ENCODE data around the gene TRIM2. TPM values are rescaled to one million over a fixed set of nuclear protein-coding genes. Genes with fewer than 3 reads are reported as not detected.

TRIM2 gene
- total RNA-seq, 1 experiment from 2014 or later, result 93.2 TPM

DNA sequence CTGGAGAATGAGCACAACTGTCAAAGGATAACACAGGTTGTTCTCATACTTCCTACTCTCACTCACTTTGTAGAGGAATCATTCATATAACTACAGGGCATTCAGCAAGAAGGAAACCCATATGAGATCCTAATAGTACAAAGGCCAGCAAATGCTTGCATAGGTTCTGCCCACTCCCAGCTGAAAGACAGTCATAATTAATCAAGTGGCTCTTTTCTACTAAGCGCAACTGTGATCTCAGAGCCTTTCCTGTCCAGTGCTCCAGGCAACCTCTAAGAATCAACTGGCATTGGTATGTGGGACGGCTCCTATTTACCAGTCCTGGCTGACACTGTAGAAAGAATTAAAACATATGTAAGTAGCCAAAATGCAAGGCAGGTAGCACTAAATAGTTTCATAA lies 121.3 kb downstream of the TRIM2 start:
- intact Hi-C loops (cut with micrococcal nuclease; ENCODE audit: unreplicated experiment), result no loop called here
- DNase-seq (ENCODE audit: low spot score), result no peak
- Histone ChIP-seq H3K27me3 (replicated peaks; ENCODE audit: insufficient read depth, low read depth, low read length, poor library complexity) (no peaks in the 10 kb centered on the region), H3K9me3 (ENCODE audit: low read depth, low read length, poor library complexity, severe bottlenecking) (no peaks in the 10 kb centered on the region), H3K4me1 (ENCODE audit: insufficient read depth, low read length, poor library complexity, severe bottlenecking) (no peaks in the 10 kb centered on the region), H3K27ac (ENCODE audit: low read depth, low read length, poor library complexity, severe bottlenecking) (no peak overlapping the region), H3K36me3 (ENCODE audit: insufficient read depth, low read length, poor library complexity, severe bottlenecking) (peaks cover 40% of the 10 kb centered on the region), H3K4me3 (ENCODE audit: low read depth, low read length, poor library complexity, severe bottlenecking) (no peak overlapping the region)
- POLR2A ChIA-PET (ENCODE audit: low non-redundant PET), result no interaction called here
- TF ChIP-seq EZH2 (IDR thresholded peaks at IDR 0.05; ENCODE audit: borderline replicate concordance, low read depth, low read length, poor library complexity, severe bottlenecking), result no peak
- TF ChIP-seq, protein P1, sequence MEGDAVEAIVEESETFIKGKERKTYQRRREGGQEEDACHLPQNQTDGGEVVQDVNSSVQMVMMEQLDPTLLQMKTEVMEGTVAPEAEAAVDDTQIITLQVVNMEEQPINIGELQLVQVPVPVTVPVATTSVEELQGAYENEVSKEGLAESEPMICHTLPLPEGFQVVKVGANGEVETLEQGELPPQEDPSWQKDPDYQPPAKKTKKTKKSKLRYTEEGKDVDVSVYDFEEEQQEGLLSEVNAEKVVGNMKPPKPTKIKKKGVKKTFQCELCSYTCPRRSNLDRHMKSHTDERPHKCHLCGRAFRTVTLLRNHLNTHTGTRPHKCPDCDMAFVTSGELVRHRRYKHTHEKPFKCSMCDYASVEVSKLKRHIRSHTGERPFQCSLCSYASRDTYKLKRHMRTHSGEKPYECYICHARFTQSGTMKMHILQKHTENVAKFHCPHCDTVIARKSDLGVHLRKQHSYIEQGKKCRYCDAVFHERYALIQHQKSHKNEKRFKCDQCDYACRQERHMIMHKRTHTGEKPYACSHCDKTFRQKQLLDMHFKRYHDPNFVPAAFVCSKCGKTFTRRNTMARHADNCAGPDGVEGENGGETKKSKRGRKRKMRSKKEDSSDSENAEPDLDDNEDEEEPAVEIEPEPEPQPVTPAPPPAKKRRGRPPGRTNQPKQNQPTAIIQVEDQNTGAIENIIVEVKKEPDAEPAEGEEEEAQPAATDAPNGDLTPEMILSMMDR (conservative IDR thresholded peaks at IDR 0.05; ENCODE audit: low read depth, low read length), result no peak
- CTCF ChIA-PET, result no interaction called here
- no TSS peak for BruUV-seq (replicated peaks)

DNA sequence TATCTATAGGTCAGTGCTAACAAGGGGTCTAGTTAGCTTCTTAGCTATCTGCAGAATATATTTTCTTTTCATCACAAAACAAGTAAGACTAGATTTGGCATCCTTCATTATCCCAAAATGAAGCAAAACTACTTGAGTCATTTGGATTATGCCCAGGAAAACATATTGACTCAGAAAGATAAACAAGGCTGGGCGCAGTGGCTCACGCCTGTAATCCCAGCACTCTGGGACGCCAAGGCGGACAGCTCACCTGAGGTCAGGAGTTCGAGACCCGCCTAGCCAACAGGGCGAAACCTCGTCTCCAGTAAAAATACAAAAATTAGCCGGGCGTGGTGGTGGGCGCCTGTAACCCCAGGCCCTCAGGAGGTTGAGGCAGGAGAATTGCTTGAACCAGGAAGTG lies 122.3 kb downstream of the TRIM2 start:
- intact Hi-C loops (cut with micrococcal nuclease; ENCODE audit: unreplicated experiment), result no loop called here
- H3K36me3 ChIP-seq (ENCODE audit: insufficient read depth, low read length, poor library complexity, severe bottlenecking), result peaks cover 33% of the 10 kb centered on the region
- no peak for TF ChIP-seq EZH2 (IDR thresholded peaks at IDR 0.05; ENCODE audit: borderline replicate concordance, low read depth, low read length, poor library complexity, severe bottlenecking)
- TF ChIP-seq, protein P1 (conservative IDR thresholded peaks at IDR 0.05; ENCODE audit: low read depth, low read length), result no peak
- DNase-seq (ENCODE audit: low spot score), result no peak
- ChIA-PET POLR2A (ENCODE audit: low non-redundant PET) (interaction anchor here (0.7 kb wide), 1 partner anchor 25 kb away, joined by 13 read pairs; no protein-coding TSS in a partner anchor), CTCF (no interaction called here)
- no peaks in the 10 kb centered on the region for H3K9me3 ChIP-seq (ENCODE audit: low read depth, low read length, poor library complexity, severe bottlenecking)
- H3K4me3 ChIP-seq (ENCODE audit: low read depth, low read length, poor library complexity, severe bottlenecking), result no peak overlapping the region
- H3K27ac ChIP-seq (ENCODE audit: low read depth, low read length, poor library complexity, severe bottlenecking), result no peak overlapping the region
- H3K27me3 ChIP-seq (replicated peaks; ENCODE audit: insufficient read depth, low read depth, low read length, poor library complexity), result no peaks in the 10 kb centered on the region
- H3K4me1 ChIP-seq (ENCODE audit: insufficient read depth, low read length, poor library complexity, severe bottlenecking), result no peaks in the 10 kb centered on the region
- BruUV-seq (replicated peaks), result no TSS peak

DNA sequence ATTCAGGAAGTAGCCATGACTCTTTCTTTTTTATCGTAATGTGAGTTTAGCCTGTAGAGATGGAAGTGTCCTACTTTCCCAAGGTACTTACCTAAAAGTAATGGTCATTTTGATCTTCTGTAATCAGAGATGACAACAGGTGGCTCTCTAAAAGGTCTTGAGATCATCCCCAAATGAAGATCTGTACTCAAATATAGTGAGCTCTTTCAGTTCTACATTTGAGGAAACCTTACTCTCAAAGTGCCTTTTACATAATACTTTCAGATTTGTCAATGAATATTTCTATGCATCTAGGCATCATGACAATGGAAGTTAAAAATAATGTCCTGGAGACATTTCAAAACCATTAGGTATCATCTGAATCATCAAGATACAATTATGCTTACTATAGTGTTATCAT lies 123.0 kb downstream of the TRIM2 start:
- no peak for TF ChIP-seq EZH2 (IDR thresholded peaks at IDR 0.05; ENCODE audit: borderline replicate concordance, low read depth, low read length, poor library complexity, severe bottlenecking)
- TF ChIP-seq, protein P1 (conservative IDR thresholded peaks at IDR 0.05; ENCODE audit: low read depth, low read length), result no peak
- Histone ChIP-seq H3K4me3 (ENCODE audit: low read depth, low read length, poor library complexity, severe bottlenecking) (no peak overlapping the region), H3K9me3 (ENCODE audit: low read depth, low read length, poor library complexity, severe bottlenecking) (no peaks in the 10 kb centered on the region), H3K4me1 (ENCODE audit: insufficient read depth, low read length, poor library complexity, severe bottlenecking) (no peaks in the 10 kb centered on the region), H3K27ac (ENCODE audit: low read depth, low read length, poor library complexity, severe bottlenecking) (no peak overlapping the region), H3K27me3 (replicated peaks; ENCODE audit: insufficient read depth, low read depth, low read length, poor library complexity) (no peaks in the 10 kb centered on the region), H3K36me3 (ENCODE audit: insufficient read depth, low read length, poor library complexity, severe bottlenecking) (peaks cover 38% of the 10 kb centered on the region)
- intact Hi-C loops (cut with micrococcal nuclease; ENCODE audit: unreplicated experiment), result no loop called here
- POLR2A ChIA-PET (ENCODE audit: low non-redundant PET), result interaction anchor here (0.7 kb wide), 1 partner anchor 26 kb away, joined by 13 read pairs; no protein-coding TSS in a partner anchor
- CTCF ChIA-PET, result no interaction called here
- no TSS peak for BruUV-seq (replicated peaks)
- no peak for DNase-seq (ENCODE audit: low spot score)

All from A673 (cell line).